WTC11 (cell line): ENCODE results near the gene TMOD3. TPM values are rescaled to one million over a fixed set of nuclear protein-coding genes. Genes with fewer than 3 reads are reported as not detected.

Experiments used
- ATAC-seq: fragments of 200-7000 bp; cut with Tn5 transposase; 2 replicates; pipeline ENCODE4 v1.10.0; 2021; ENCODE audit warnings: mild to moderate bottlenecking, moderate library complexity
- CTCF ChIA-PET: fragments of 300-600 bp; sonication (Branson Sonifier 250); formaldehyde crosslinking; loops from one replicate; lab custom pipeline; 2021; ENCODE audit warnings: antibody characterized with exemption; lab: Charles Lee
- POLR2A ChIA-PET: fragments of 350-600 bp; sonication (Branson Sonifier 250); formaldehyde crosslinking; loops from one replicate; lab custom pipeline; 2021; ENCODE audit warnings: antibody characterized with exemption; lab: Charles Lee
- DNase-seq: peaks from one replicate; pipeline ENCODE4 v3.0.0; 2021; ENCODE audit warnings: low spot score
- H3K27ac Mint-ChIP-seq: 2 replicates; pipeline ENCODE4 v1.8.0; 2021; ENCODE audit warnings: mixed read lengths
- H3K27me3 Mint-ChIP-seq: 2 replicates; pipeline ENCODE4 v1.8.0; 2021; ENCODE audit warnings: low read depth, mild to moderate bottlenecking, moderate library complexity, mixed read lengths
- H3K36me3 Mint-ChIP-seq: 2 replicates; pipeline ENCODE4 v1.8.0; 2021; ENCODE audit warnings: mixed read lengths
- H3K4me1 Mint-ChIP-seq: 2 replicates; pipeline ENCODE4 v1.8.0; 2022; ENCODE audit warnings: mixed read lengths
- H3K4me3 Mint-ChIP-seq: 2 replicates; pipeline ENCODE4 v1.8.0; 2021; ENCODE audit warnings: mild to moderate bottlenecking, moderate library complexity, mixed read lengths
- H3K9me3 Mint-ChIP-seq: 2 replicates; pipeline ENCODE4 v1.8.0; 2021; ENCODE audit warnings: mixed read lengths
- ATF2 ChIP-seq: sonication (generic); formaldehyde crosslinking; IDR thresholded peaks from 2 replicates; pipeline ENCODE4 v1.8.1; 2022; ENCODE audit warnings: low read depth, missing genetic modification reagents, borderline replicate concordance
- ETV6 ChIP-seq: sonication (generic); formaldehyde crosslinking; IDR thresholded peaks from 2 replicates; pipeline ENCODE4 v1.8.1; 2022; ENCODE audit warnings: mild to moderate bottlenecking, missing genetic modification reagents
- RELA ChIP-seq: sonication (generic); formaldehyde crosslinking; IDR thresholded peaks from 2 replicates; pipeline ENCODE4 v1.8.1; 2022; ENCODE audit warnings: missing genetic modification reagents, mild to moderate bottlenecking, borderline replicate concordance
- RORB ChIP-seq: fragments of 250-450 bp; sonication (Bioruptor Pico); IDR thresholded peaks from 2 replicates; pipeline ENCODE4 v1.9.0; 2021; ENCODE audit warnings: mild to moderate bottlenecking
- SMAD3 ChIP-seq: sonication (generic); formaldehyde crosslinking; IDR thresholded peaks from 2 replicates; pipeline ENCODE4 v1.8.0; 2022; ENCODE audit warnings: missing genetic modification reagents, mild to moderate bottlenecking, borderline replicate concordance
- SP1 ChIP-seq: sonication (generic); formaldehyde crosslinking; conservative IDR thresholded peaks from 2 replicates; pipeline ENCODE4 v1.8.1; 2022; ENCODE audit warnings: missing genetic modification reagents
- STAT6 ChIP-seq: sonication (generic); formaldehyde crosslinking; conservative IDR thresholded peaks from 2 replicates; pipeline ENCODE4 v1.8.1; 2023; ENCODE audit warnings: mild to moderate bottlenecking, low read depth, missing genetic modification reagents, moderate library complexity
- TEAD1 ChIP-seq: sonication (generic); formaldehyde crosslinking; IDR thresholded peaks from 2 replicates; pipeline ENCODE4 v1.8.0; 2022; ENCODE audit warnings: mild to moderate bottlenecking, missing genetic modification reagents
- USF1 ChIP-seq: sonication (generic); formaldehyde crosslinking; IDR thresholded peaks from 2 replicates; pipeline ENCODE4 v1.8.0; 2022; ENCODE audit warnings: mild to moderate bottlenecking, missing genetic modification reagents
- ZNF317 ChIP-seq: sonication (generic); formaldehyde crosslinking; IDR thresholded peaks from 2 replicates; pipeline ENCODE4 v1.8.1; 2023; ENCODE audit warnings: low read depth, mild to moderate bottlenecking, moderate library complexity, missing genetic modification reagents, borderline replicate concordance
- ZNF416 ChIP-seq: fragments of 250-450 bp; sonication (Bioruptor Pico); IDR thresholded peaks from 2 replicates; pipeline ENCODE4 v1.9.0; 2021; ENCODE audit warnings: mild to moderate bottlenecking, inconsistent platforms
- ZNF423 ChIP-seq: fragments of 250-450 bp; sonication (Bioruptor Pico); IDR thresholded peaks from 2 replicates; pipeline ENCODE4 v2.1.2; 2022; ENCODE audit warnings: mild to moderate bottlenecking, moderate library complexity
- total RNA-seq: library from RNA; stranded (reverse); gene quantifications from 3 replicates; pipeline ENCODE4 v1.2.3, GENCODE V29; 2021
- TF ChIP-seq, protein P1 (sequence below): fragments of 250-450 bp; sonication (Bioruptor Pico); IDR thresholded peaks from 2 replicates; pipeline ENCODE4 v1.9.0; 2021; ENCODE audit warnings: mild to moderate bottlenecking, borderline replicate concordance
- TF ChIP-seq, protein P2 (sequence below): sonication (generic); formaldehyde crosslinking; IDR thresholded peaks from 2 replicates; pipeline ENCODE4 v1.8.0; 2023; ENCODE audit warnings: missing genetic modification reagents
- TF ChIP-seq, protein P3 (sequence below): sonication (generic); formaldehyde crosslinking; IDR thresholded peaks from 2 replicates; pipeline ENCODE4 v1.8.1; 2022; ENCODE audit warnings: mild to moderate bottlenecking, missing genetic modification reagents, moderate library complexity, borderline replicate concordance
- TF ChIP-seq, protein P4 (sequence below): fragments of 250-450 bp; sonication (Bioruptor Pico); IDR thresholded peaks from 2 replicates; pipeline ENCODE4 v2.1.2; 2022; ENCODE audit warnings: mild to moderate bottlenecking, moderate library complexity

Gene TMOD3
- total RNA-seq, 1 experiment from 2014 or later, result 40.6 TPM

DNA sequence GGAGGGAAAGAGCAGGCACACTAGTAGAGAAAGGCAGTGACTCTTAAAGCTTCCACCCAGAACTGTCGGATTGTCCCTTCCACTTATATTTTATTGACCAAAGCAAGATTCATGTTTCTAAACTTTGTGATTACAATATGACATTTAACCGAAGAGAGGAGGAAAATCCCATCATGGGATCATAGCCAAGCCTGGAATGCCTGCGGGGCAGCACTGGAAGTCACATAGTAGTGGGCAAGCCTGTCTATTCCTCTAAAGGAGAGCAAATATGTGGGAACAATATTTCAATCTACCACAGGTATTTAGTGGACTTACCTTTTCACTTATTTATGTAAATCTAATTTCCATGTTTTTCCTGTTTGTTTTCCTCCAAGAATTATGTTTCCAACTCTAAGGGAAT lies 3.8 kb upstream of the TMOD3 start:
- H3K27ac Mint-ChIP-seq, result no peak overlapping the region
- H3K4me1 Mint-ChIP-seq, result peaks cover 2% of the 10 kb centered on the region
- ATAC-seq (no peak), DNase-seq (no peak)
- no peaks in the 10 kb centered on the region for H3K27me3 Mint-ChIP-seq
- no peak overlapping the region for H3K4me3 Mint-ChIP-seq
- ChIA-PET POLR2A (no interaction called here), CTCF (no interaction called here)
- TF ChIP-seq, protein P1, sequence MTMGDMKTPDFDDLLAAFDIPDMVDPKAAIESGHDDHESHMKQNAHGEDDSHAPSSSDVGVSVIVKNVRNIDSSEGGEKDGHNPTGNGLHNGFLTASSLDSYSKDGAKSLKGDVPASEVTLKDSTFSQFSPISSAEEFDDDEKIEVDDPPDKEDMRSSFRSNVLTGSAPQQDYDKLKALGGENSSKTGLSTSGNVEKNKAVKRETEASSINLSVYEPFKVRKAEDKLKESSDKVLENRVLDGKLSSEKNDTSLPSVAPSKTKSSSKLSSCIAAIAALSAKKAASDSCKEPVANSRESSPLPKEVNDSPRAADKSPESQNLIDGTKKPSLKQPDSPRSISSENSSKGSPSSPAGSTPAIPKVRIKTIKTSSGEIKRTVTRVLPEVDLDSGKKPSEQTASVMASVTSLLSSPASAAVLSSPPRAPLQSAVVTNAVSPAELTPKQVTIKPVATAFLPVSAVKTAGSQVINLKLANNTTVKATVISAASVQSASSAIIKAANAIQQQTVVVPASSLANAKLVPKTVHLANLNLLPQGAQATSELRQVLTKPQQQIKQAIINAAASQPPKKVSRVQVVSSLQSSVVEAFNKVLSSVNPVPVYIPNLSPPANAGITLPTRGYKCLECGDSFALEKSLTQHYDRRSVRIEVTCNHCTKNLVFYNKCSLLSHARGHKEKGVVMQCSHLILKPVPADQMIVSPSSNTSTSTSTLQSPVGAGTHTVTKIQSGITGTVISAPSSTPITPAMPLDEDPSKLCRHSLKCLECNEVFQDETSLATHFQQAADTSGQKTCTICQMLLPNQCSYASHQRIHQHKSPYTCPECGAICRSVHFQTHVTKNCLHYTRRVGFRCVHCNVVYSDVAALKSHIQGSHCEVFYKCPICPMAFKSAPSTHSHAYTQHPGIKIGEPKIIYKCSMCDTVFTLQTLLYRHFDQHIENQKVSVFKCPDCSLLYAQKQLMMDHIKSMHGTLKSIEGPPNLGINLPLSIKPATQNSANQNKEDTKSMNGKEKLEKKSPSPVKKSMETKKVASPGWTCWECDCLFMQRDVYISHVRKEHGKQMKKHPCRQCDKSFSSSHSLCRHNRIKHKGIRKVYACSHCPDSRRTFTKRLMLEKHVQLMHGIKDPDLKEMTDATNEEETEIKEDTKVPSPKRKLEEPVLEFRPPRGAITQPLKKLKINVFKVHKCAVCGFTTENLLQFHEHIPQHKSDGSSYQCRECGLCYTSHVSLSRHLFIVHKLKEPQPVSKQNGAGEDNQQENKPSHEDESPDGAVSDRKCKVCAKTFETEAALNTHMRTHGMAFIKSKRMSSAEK (CRISPR knock-in tag), result no peak
- TF ChIP-seq ATF2 (CRISPR knock-in tag) (no peak), SMAD3 (CRISPR knock-in tag) (no peak), USF1 (CRISPR knock-in tag) (no peak), ETV6 (no peak), RORB (CRISPR knock-in tag) (no peak), TEAD1 (CRISPR knock-in tag) (no peak), ZNF416 (no peak), ZNF317 (no peak), SP1 (CRISPR knock-in tag) (no peak), ZNF423 (CRISPR knock-in tag) (no peak), RELA (CRISPR knock-in tag) (no peak), STAT6 (CRISPR knock-in tag) (no peak)
- TF ChIP-seq, protein P2, sequence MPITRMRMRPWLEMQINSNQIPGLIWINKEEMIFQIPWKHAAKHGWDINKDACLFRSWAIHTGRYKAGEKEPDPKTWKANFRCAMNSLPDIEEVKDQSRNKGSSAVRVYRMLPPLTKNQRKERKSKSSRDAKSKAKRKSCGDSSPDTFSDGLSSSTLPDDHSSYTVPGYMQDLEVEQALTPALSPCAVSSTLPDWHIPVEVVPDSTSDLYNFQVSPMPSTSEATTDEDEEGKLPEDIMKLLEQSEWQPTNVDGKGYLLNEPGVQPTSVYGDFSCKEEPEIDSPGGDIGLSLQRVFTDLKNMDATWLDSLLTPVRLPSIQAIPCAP (CRISPR knock-in tag), result no peak
- TF ChIP-seq, protein P3, sequence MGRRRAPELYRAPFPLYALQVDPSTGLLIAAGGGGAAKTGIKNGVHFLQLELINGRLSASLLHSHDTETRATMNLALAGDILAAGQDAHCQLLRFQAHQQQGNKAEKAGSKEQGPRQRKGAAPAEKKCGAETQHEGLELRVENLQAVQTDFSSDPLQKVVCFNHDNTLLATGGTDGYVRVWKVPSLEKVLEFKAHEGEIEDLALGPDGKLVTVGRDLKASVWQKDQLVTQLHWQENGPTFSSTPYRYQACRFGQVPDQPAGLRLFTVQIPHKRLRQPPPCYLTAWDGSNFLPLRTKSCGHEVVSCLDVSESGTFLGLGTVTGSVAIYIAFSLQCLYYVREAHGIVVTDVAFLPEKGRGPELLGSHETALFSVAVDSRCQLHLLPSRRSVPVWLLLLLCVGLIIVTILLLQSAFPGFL (CRISPR knock-in tag), result no peak
- TF ChIP-seq, protein P4, sequence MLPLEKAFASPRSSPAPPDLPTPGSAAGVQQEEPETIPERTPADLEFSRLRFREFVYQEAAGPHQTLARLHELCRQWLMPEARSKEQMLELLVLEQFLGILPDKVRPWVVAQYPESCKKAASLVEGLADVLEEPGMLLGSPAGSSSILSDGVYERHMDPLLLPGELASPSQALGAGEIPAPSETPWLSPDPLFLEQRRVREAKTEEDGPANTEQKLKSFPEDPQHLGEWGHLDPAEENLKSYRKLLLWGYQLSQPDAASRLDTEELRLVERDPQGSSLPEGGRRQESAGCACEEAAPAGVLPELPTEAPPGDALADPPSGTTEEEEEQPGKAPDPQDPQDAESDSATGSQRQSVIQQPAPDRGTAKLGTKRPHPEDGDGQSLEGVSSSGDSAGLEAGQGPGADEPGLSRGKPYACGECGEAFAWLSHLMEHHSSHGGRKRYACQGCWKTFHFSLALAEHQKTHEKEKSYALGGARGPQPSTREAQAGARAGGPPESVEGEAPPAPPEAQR (CRISPR knock-in tag), result no peak
- peaks cover 10% of the 10 kb centered on the region for H3K36me3 Mint-ChIP-seq
- H3K9me3 Mint-ChIP-seq, result peaks cover 15% of the 10 kb centered on the region
